Muscle layer of colon (tissue), 2 donors: ENCODE data around the gene ARHGEF40.

Experiments
- H3K27ac ChIP-seq: one replicate; pipeline ENCODE4 v1.7.0; 2013; ENCODE audit warnings: low read depth, mild to moderate bottlenecking, low read length, moderate library complexity
- H3K27me3 ChIP-seq, 2 donors: one replicate each; pipeline ENCODE4 v1.7.0; 2013; ENCODE audit warnings: low read length in 2 of 2, mild to moderate bottlenecking in 2 of 2; ENCODE audit not compliant: insufficient read depth in 2 of 2, control insufficient read depth in 1 of 2
- H3K36me3 ChIP-seq: one replicate; pipeline ENCODE4 v1.7.0; 2013; ENCODE audit warnings: mild to moderate bottlenecking, low read length; ENCODE audit not compliant: insufficient read depth
- H3K4me1 ChIP-seq: one replicate; pipeline ENCODE4 v1.7.0; 2013; ENCODE audit warnings: mild to moderate bottlenecking, low read length; ENCODE audit not compliant: insufficient read depth
- H3K4me3 ChIP-seq, 2 donors: one replicate each; pipeline ENCODE4 v1.7.0; 2013; ENCODE audit warnings: low read length in 2 of 2, low read depth in 1 of 2, mild to moderate bottlenecking in 1 of 2, moderate library complexity in 1 of 2
- H3K9ac ChIP-seq: one replicate; pipeline ENCODE4 v1.7.0; 2013; ENCODE audit warnings: low read length
- H3K9me3 ChIP-seq: one replicate; pipeline ENCODE4 v1.7.0; 2013; ENCODE audit warnings: mild to moderate bottlenecking, low read length
- donor health status: abdominal sarcoma.
- donor health status: Adenocarcinoma of cecum.

Gene ARHGEF40

GRCh38 chr14:21041676-21042433 lies 28.2 kb upstream of the ARHGEF40 start, which contains the start of gene RNASE7:
RNASE7 (plus strand) TSS chr14:21042362; CDS start chr14:21042993, 631 bp downstream.
- H3K36me3 ChIP-seq, result no peaks in the 10 kb centered on the region
- H3K9ac ChIP-seq, result no peak within 1 kb of the TSS
- no peak within 1 kb of the TSS for H3K27ac ChIP-seq

DNA sequence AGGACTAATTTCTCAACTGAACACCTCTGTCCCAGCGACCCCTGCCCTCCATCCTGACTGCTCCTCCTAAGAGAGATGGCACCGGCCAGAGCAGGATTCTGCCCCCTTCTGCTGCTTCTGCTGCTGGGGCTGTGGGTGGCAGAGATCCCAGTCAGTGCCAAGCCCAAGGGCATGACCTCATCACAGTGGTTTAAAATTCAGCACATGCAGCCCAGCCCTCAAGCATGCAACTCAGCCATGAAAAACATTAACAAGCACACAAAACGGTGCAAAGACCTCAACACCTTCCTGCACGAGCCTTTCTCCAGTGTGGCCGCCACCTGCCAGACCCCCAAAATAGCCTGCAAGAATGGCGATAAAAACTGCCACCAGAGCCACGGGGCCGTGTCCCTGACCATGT lies 27.2 kb upstream of the ARHGEF40 start:
- Histone ChIP-seq H3K27me3 (no peaks in the 10 kb centered on the region), H3K4me3 (no peak overlapping the region), H3K36me3 (no peaks in the 10 kb centered on the region), H3K4me1 (peaks cover 30% of the 10 kb centered on the region), H3K27ac (no peak overlapping the region), H3K9me3 (no peaks in the 10 kb centered on the region), H3K9ac (no peak overlapping the region)

More at GRCh38 chr14:21041676-21042433, 28.2 kb upstream of the ARHGEF40 start, which contains the start of gene RNASE7:
- Histone ChIP-seq H3K27me3 (no peaks in the 10 kb centered on the region), H3K4me3 (no peak within 1 kb of the TSS), H3K4me1 (peaks cover 32% of the 10 kb centered on the region), H3K9me3 (no peaks in the 10 kb centered on the region)

- H3K27me3 ChIP-seq, result no peaks in the 10 kb centered on the region
- H3K27ac ChIP-seq, result no peak overlapping the region
- H3K4me3 ChIP-seq, result no peak overlapping the region
- H3K36me3 ChIP-seq, result no peaks in the 10 kb centered on the region
- no peak overlapping the region for H3K9ac ChIP-seq
- no peaks in the 10 kb centered on the region for H3K9me3 ChIP-seq
- H3K4me1 ChIP-seq, result peaks cover 25% of the 10 kb centered on the region
Observed at GRCh38 chr14:21043387-21043973, 26.6 kb upstream of the ARHGEF40 start.

DNA sequence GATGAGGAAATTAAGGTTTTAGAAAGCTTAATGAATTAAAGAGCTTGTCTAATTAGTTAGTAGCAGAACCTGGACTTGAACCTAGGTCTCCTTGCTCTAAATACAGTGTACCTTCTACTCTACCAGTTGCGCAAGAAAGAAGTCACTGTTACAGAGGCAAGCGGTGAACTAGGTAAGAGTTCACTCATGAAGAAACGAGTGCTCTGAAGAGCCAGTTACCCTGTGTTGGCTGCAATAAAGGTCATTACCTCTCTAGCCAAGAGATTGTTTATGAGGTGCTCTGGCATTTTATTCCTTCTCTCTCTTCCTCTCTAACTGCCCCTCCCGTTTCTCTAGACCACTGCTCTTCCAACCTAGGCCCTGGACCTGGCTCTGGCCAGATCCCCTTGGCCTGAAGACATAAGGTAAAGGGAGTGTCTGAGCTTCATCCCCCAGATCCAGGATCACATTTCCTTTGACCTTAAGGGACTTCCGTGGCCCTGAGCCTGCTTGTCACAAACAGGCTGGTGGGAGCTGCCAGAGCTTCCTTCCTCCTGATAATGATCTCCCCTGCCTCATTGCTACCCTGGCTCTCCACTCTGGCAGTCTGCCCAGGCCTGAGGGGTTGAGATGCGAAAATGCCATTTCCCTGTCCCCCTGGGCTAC lies 26.0 kb upstream of the ARHGEF40 start:
- H3K27me3 ChIP-seq, result no peaks in the 10 kb centered on the region
- H3K36me3 ChIP-seq, result no peaks in the 10 kb centered on the region
- H3K9me3 ChIP-seq, result no peaks in the 10 kb centered on the region
- H3K4me1 ChIP-seq, result peaks cover 19% of the 10 kb centered on the region
- no peak overlapping the region for H3K4me3 ChIP-seq
- H3K9ac ChIP-seq, result no peak overlapping the region
- H3K27ac ChIP-seq, result no peak overlapping the region

- peaks cover 4% of the 10 kb centered on the region for H3K4me1 ChIP-seq
- H3K4me3 ChIP-seq, result no peak overlapping the region
- H3K9ac ChIP-seq, result no peak overlapping the region
- no peak overlapping the region for H3K27ac ChIP-seq
- no peaks in the 10 kb centered on the region for H3K9me3 ChIP-seq
- no peaks in the 10 kb centered on the region for H3K27me3 ChIP-seq
- no peaks in the 10 kb centered on the region for H3K36me3 ChIP-seq
Observed at GRCh38 chr14:21047378-21047781, 22.7 kb upstream of the ARHGEF40 start.

DNA sequence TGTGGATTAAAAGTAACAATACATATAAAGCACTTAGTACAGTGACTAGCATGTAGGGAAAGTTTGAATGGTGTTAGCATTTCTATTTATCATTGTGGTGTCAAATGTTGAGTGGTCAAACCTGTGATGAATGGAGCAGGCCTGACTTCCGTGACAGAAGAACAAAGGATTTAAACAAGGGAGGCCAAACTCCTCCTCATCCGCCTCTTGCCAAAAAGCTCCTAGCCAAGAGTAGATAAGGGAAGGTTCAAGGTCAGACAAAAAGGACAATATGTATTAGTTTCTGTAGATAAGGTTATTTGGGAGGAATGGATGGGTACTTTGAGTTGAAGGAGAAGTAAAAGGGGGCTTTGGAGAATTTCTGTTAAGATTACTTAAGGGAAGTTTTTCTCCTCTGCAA lies 21.5 kb upstream of the ARHGEF40 start:
- H3K4me3 ChIP-seq, result no peak overlapping the region
- H3K36me3 ChIP-seq, result no peaks in the 10 kb centered on the region
- no peak overlapping the region for H3K27ac ChIP-seq
- H3K9me3 ChIP-seq, result no peaks in the 10 kb centered on the region
- no peak overlapping the region for H3K9ac ChIP-seq
- H3K4me1 ChIP-seq, result peaks cover 4% of the 10 kb centered on the region
- H3K27me3 ChIP-seq, result no peaks in the 10 kb centered on the region

DNA sequence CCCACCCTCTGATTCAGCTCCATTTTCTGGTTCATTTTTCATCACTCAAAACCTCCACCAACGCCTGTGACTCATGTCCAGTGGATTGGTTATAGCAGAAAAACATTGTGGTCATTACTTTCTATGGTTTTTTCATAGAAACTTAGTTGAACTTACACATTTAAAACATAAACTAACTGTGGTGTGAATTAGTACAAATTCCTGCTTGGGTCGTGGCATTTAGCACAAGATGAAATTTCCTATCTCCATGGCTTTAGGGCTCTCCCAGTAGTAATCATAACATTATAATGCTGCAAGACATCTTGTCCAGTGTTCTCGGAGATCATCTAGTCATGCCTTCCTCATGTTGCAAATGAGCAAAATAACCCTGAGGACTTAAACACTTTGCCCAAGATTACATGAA lies 20.8 kb upstream of the ARHGEF40 start:
- H3K4me1 ChIP-seq, result peaks cover 1% of the 10 kb centered on the region
- no peak overlapping the region for H3K4me3 ChIP-seq
- H3K27ac ChIP-seq, result no peak overlapping the region
- H3K36me3 ChIP-seq, result no peaks in the 10 kb centered on the region
- H3K27me3 ChIP-seq, result no peaks in the 10 kb centered on the region
- no peaks in the 10 kb centered on the region for H3K9me3 ChIP-seq
- H3K9ac ChIP-seq, result no peak overlapping the region

GRCh38 chr14:21050597-21050996 lies 19.5 kb upstream of the ARHGEF40 start:
- H3K9me3 ChIP-seq, result no peaks in the 10 kb centered on the region
- H3K9ac ChIP-seq, result no peak overlapping the region
- H3K36me3 ChIP-seq, result no peaks in the 10 kb centered on the region
- no peak overlapping the region for H3K4me3 ChIP-seq
- no peaks in the 10 kb centered on the region for H3K4me1 ChIP-seq
- H3K27ac ChIP-seq, result no peak overlapping the region
- H3K27me3 ChIP-seq, result no peaks in the 10 kb centered on the region

DNA sequence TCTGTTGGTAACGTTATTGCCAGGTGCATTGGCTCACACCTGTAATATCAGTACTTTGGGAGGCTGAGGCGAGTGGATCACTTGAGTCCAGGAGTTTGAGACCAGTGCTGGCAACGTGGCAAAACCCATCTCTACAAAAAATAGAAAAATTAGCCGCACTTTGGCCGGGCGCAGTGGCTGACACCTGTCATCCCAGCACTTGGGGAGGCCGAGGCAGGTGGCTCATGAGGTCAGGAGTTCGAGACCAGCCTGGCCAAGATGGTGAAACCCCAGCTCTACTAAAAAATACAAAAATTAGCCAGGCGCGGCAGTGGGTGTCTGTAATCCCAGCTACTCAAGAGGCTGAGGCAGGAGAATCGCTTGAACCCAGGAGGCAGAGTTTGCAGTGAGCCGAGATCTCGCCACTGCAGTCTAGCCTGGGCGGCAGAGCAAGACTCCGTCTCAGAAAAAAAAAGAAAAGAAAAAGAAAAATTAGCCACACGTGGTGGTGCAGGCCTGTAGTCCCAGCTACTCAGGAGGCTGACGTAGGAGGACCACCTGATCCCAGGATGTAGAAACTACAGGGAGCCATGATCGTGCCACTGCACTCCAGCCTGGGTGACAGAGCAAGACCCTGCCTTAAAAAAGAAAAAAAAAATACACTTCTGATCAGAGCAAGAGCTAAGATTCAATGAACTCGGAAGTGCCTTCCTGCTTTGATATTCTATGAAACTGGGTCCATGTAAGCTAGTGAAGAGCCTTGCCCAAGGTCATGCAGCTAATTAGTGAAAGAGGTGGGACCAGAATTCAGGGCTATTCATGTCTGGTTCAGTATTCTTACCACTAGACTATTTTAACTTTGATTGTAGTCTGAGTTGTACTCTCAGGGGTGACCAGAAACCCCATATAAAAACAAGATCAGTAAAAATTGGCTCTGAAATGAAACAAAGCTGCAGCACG lies 16.7 kb upstream of the ARHGEF40 start:
- Histone ChIP-seq H3K4me1 (no peaks in the 10 kb centered on the region), H3K27me3 (no peaks in the 10 kb centered on the region), H3K9ac (no peak overlapping the region), H3K27ac (no peak overlapping the region), H3K36me3 (no peaks in the 10 kb centered on the region), H3K4me3 (no peak overlapping the region), H3K9me3 (no peaks in the 10 kb centered on the region)

GRCh38 chr14:21054123-21054767 lies 15.9 kb upstream of the ARHGEF40 start:
- Histone ChIP-seq H3K4me1 (no peaks in the 10 kb centered on the region), H3K27ac (no peak overlapping the region), H3K9ac (no peak overlapping the region), H3K9me3 (no peaks in the 10 kb centered on the region), H3K36me3 (no peaks in the 10 kb centered on the region), H3K4me3 (no peak overlapping the region), H3K27me3 (no peaks in the 10 kb centered on the region)
